Right lobe of liver (tissue), 6 donors: ENCODE results near the gene ARHGAP44. TPM values are rescaled to one million over a fixed set of nuclear protein-coding genes. Genes with fewer than 3 reads are reported as not detected.

Experiments used
- ATAC-seq, 4 donors: fragments of 200-7000 bp; cut with Tn5 transposase; one replicate each; pipeline ENCODE4 v1.9.1; 2020; ENCODE audit warnings: mild to moderate bottlenecking in 4 of 4, moderate library complexity in 4 of 4
- DNase-seq, 3 donors: peaks; one replicate each; pipeline ENCODE4 v3.0.0-alpha.2; 2020
- H3K27ac ChIP-seq, 3 donors: fragments of 200-600 bp; one replicate each; pipeline ENCODE4 v1.8.0; 2022
- H3K27me3 ChIP-seq, 2 donors: fragments of 200-600 bp; one replicate each; pipeline ENCODE4 v1.8.0; 2022
- H3K36me3 ChIP-seq, 4 donors: fragments of 200-600 bp; sonication (generic) in 1 of 4; one replicate each; pipeline versions ENCODE4 v1.5.1 to v1.8.0; 2017 to 2022; ENCODE audit warnings: control low read depth in 1 of 4
- H3K4me1 ChIP-seq, 4 donors: fragments of 200-600 bp; sonication (generic) in 1 of 4; one replicate each; pipeline versions ENCODE4 v1.5.1 to v1.8.0; 2017 to 2022; ENCODE audit warnings: control low read depth in 1 of 4
- H3K4me3 ChIP-seq, 3 donors: fragments of 200-600 bp; one replicate each; pipeline ENCODE4 v1.8.0; 2022
- H3K9me3 ChIP-seq, 4 donors: fragments of 200-600 bp; sonication (generic) in 1 of 4; one replicate each; pipeline versions ENCODE4 v1.5.1 to v1.8.0; 2017 to 2022; ENCODE audit warnings: control low read depth in 1 of 4
- POLR2A ChIP-seq: fragments of 450-650 bp; IDR thresholded peaks from one replicate; pipeline ENCODE4 v1.6.1; 2017; ENCODE audit warnings: antibody characterized with exemption, mild to moderate bottlenecking
- WGBS: methylation state at CpG from one replicate; pipeline ENCODE4 v1.1.6; 2018; ENCODE audit warnings: low coverage, low lambda C conversion rate; ENCODE audit not compliant: insufficient coverage; ENCODE audit errors: missing lambda C conversion rate; 5-methylcytosine and 5-hydroxymethylcytosine counted together
- intact Hi-C, 2 donors: fragments of 100-400 bp; cut with DNase I; formaldehyde crosslinking; loops; one replicate each; pipeline versions ENCODE4 v1.11.2 to v1.14.1; 2022
- total RNA-seq, 6 experiments: library from RNA; depleted of rRNA in 2 of 6; stranded (reverse); fragments of >200 nt in 2 of 6; fragmentation: NEBNext Ultra II Directional in 3 of 6; extraction: Animal tissue kit (Norgen Biotek cat#: 25700) in 3 of 6; gene quantifications; one replicate each; pipeline versions ENCODE4 v1.1.0 to v1.2.4, GENCODE V29; 2016 to 2023
- TF ChIP-seq, protein P1 (sequence below), 4 donors: fragments of 200-600 bp in 3 of 4; fragments of 450-650 bp in 1 of 4; IDR thresholded peaks; one replicate each; pipeline versions ENCODE4 v1.5.1 to v1.8.0; 2016 to 2022; ENCODE audit warnings: antibody characterized with exemption in 4 of 4, mild to moderate bottlenecking in 2 of 4
- donor health status: DM: no; HTN: yes; CAD: no.
- donor health status: DM: no; HTN: no; CAD: no.
- donor health status: DM: no; HTN: no; CAD: no.
- donor health status: DM: no; HTN: yes; CAD: no.
- donor health status: DM: no; HTN: yes; CAD: no.

ARHGAP44 gene
- total RNA-seq, 6 experiments from 2014 or later, result 0.49 to 1.1 (median 0.63) TPM

- intact Hi-C loops, result loop anchor here in 1 of 2 donors (10.0 kb wide), 1 partner anchor 83 kb away; no protein-coding TSS in a partner anchor
- H3K36me3 ChIP-seq, result no peaks in the 10 kb centered on the region
- H3K9me3 ChIP-seq, result no peaks in the 10 kb centered on the region
- TF ChIP-seq, protein P1, sequence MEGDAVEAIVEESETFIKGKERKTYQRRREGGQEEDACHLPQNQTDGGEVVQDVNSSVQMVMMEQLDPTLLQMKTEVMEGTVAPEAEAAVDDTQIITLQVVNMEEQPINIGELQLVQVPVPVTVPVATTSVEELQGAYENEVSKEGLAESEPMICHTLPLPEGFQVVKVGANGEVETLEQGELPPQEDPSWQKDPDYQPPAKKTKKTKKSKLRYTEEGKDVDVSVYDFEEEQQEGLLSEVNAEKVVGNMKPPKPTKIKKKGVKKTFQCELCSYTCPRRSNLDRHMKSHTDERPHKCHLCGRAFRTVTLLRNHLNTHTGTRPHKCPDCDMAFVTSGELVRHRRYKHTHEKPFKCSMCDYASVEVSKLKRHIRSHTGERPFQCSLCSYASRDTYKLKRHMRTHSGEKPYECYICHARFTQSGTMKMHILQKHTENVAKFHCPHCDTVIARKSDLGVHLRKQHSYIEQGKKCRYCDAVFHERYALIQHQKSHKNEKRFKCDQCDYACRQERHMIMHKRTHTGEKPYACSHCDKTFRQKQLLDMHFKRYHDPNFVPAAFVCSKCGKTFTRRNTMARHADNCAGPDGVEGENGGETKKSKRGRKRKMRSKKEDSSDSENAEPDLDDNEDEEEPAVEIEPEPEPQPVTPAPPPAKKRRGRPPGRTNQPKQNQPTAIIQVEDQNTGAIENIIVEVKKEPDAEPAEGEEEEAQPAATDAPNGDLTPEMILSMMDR (IDR thresholded peaks at IDR 0.05), result no peak
- no peak for TF ChIP-seq POLR2A
- 72% methylated on average over 3 of the region's 4 CpGs for WGBS
- H3K27ac ChIP-seq, result no peak overlapping the region
- ATAC-seq, result no peak
- H3K4me1 ChIP-seq, result no peaks in the 10 kb centered on the region
- no peak for DNase-seq
- H3K27me3 ChIP-seq, result no peaks in the 10 kb centered on the region
- H3K4me3 ChIP-seq, result no peak overlapping the region
Observed at GRCh38 chr17:12922120-12922519, 132.8 kb downstream of the ARHGAP44 start.

DNA sequence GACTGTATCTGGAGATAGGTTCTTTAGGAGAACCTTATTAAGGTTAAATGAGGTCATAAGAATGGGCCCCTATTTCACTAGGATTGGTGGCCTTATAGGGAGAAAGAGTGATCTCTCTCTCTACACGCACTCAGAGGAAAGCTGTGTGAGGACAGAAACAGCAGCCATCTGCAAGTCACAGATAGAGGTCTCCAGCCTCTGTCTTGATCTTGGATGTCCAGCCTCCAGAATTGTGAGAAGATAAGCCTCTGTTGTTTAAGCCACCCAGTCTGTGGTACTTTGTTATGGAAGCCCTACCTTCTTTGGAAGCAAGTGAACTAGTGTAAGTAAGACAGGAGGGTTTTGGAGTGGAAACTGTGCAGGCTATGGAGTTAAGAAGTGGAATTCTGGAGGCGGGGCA, 135.3 kb downstream of the ARHGAP44 start:
- H3K36me3 ChIP-seq, result no peaks in the 10 kb centered on the region
- H3K9me3 ChIP-seq, result no peaks in the 10 kb centered on the region
- DNase-seq (no peak), ATAC-seq (no peak)
- no peak overlapping the region for H3K27ac ChIP-seq
- no peaks in the 10 kb centered on the region for H3K27me3 ChIP-seq
- 67% methylated on average over 1 of the region's 2 CpGs for WGBS
- H3K4me1 ChIP-seq, result no peaks in the 10 kb centered on the region
- H3K4me3 ChIP-seq, result no peak overlapping the region
- TF ChIP-seq, protein P1 (IDR thresholded peaks at IDR 0.05), result no peak
- TF ChIP-seq POLR2A, result no peak
- intact Hi-C loops, result loop anchor here (5.0 to 10.0 kb wide), 2 partner anchors 78 to 80 kb away; no protein-coding TSS in a partner anchor

DNA sequence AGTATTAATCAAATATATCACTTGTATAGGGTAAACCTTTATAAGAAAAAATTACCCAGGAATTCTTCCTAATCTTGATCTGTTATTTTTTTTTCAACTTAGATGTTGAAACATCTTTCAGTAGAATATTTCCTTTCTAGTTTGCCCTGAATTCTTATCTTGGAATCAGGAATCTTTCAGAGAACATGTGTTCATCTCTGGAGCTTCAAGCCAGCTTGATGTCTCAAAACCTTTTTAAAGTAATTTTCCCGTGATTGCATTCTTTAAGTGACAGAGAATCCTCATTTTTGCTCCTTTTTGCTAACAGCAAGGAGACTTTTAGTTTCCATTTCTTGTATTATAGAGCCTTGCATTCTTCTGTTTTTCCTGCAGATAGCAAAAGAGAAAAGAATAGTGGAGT, 137.7 kb downstream of the ARHGAP44 start:
- 30% methylated on average over 1 of the region's 1 CpG for WGBS

GRCh38 chr17:12927541-12928425, 138.5 kb downstream of the ARHGAP44 start:
- Histone ChIP-seq H3K9me3 (no peaks in the 10 kb centered on the region), H3K4me3 (no peak overlapping the region), H3K27me3 (no peaks in the 10 kb centered on the region), H3K36me3 (no peaks in the 10 kb centered on the region), H3K27ac (no peak overlapping the region), H3K4me1 (no peaks in the 10 kb centered on the region)
- TF ChIP-seq, protein P1 (IDR thresholded peaks at IDR 0.05), result no peak
- TF ChIP-seq POLR2A, result no peak
- peak in 1 of 3 donors; percentile 19 for DNase-seq
- intact Hi-C loops, result loop anchor here (5.0 to 10.0 kb wide), 2 partner anchors 75 to 77 kb away; no protein-coding TSS in a partner anchor
- ATAC-seq, result peak in 3 of 4 donors; percentile 41 to 71 (median 63)
- WGBS, result 26% methylated on average over 5 of the region's 5 CpGs

More for the DNA sequence above, 137.7 kb downstream of the ARHGAP44 start:
- H3K4me3 ChIP-seq, result no peak overlapping the region
- no peaks in the 10 kb centered on the region for H3K27me3 ChIP-seq
- no peak for DNase-seq
- H3K36me3 ChIP-seq, result no peaks in the 10 kb centered on the region
- TF ChIP-seq, protein P1 (IDR thresholded peaks at IDR 0.05), result no peak
- no peak for TF ChIP-seq POLR2A
- intact Hi-C loops, result loop anchor here (5.0 to 10.0 kb wide), 2 partner anchors 75 to 78 kb away; no protein-coding TSS in a partner anchor
- H3K4me1 ChIP-seq, result no peaks in the 10 kb centered on the region
- no peak overlapping the region for H3K27ac ChIP-seq
- no peak for ATAC-seq
- H3K9me3 ChIP-seq, result no peaks in the 10 kb centered on the region
